H1 (cell line): ENCODE results near the gene KRTAP10-3. TPM values are rescaled to one million over a fixed set of nuclear protein-coding genes. Genes with fewer than 3 reads are reported as not detected.

Experiments used
- ATF3 ChIP-seq: IDR thresholded peaks from 2 replicates; pipeline ENCODE4 v1.6.1; 2011; ENCODE audit warnings: low read depth, mild to moderate bottlenecking, low read length; ENCODE audit not compliant: insufficient read depth
- CBX5 ChIP-seq: fragments of 300-800, 300-1000 bp; sonication (generic); IDR thresholded peaks from 2 replicates; pipeline ENCODE4 v1.7.1; 2016; ENCODE audit warnings: antibody characterized with exemption, low read length, low read depth
- CREB1 ChIP-seq: IDR thresholded peaks from 2 replicates; pipeline ENCODE4 v1.6.1; 2012; ENCODE audit warnings: inconsistent platforms
- JUND ChIP-seq: IDR thresholded peaks from 2 replicates; pipeline ENCODE4 v1.6.1; 2011; ENCODE audit warnings: mild to moderate bottlenecking, improper control_type of control experiment, low read length
- TCF12 ChIP-seq: IDR thresholded peaks from 2 replicates; pipeline ENCODE4 v1.6.1; 2011; ENCODE audit warnings: low read depth, mild to moderate bottlenecking, low read length
- YY1 ChIP-seq: IDR thresholded peaks from 2 replicates; pipeline ENCODE4 v1.6.1; 2011; ENCODE audit warnings: low read depth, mild to moderate bottlenecking, low read length
- polyA plus RNA-seq, 7 experiments: library from polyadenylated mRNA; depleted of rRNA in 3 of 7; stranded (reverse) in 5 of 7; unstranded in 2 of 7; fragments of >200 nt in 5 of 7; fragments of 200-250 nt in 2 of 7; gene quantifications; 1 replicate in 5 of 7; 2 replicates in 1 of 7; 4 replicates in 1 of 7; pipeline versions ENCODE4 v1.2.1 to v1.2.3, GENCODE V29; 2011 to 2013; ENCODE audit warnings: missing spikeins in 2 of 7, mixed read lengths in 2 of 7
- total RNA-seq: library from RNA; stranded (reverse); fragmentation: NEBNext Ultra II Directional; extraction: Animal tissue kit (Norgen Biotek cat#: 25700); gene quantifications from 2 replicates; pipeline ENCODE4 v1.2.1, GENCODE V29; 2021

KRTAP10-3 gene
- total and polyA plus RNA-seq, 2 of the 8 experiments (the other 6 are each of a cell fraction or from before 2014, with no cell fraction given), result not detected

DNA sequence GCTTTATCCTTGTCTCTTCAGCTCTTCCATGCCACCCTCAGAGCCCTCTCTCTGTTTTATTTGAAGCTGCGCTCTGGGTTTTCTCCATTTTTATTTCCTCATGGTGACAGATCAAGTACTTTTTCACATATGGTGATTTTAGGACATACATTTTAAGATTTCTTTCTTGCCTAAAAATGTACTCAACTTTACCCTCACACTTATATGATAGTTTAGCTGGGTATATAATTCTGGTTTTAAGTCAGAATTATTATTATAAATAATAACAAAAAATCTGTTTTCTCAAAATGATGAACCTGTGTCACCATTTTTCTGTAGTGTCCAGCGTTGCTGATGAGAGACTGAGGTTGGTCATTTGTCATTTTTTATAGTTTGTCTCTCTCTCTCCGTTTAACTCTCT is 22.6 kb upstream of the KRTAP10-3 start (continued):
- TF ChIP-seq JUND, result no peak
- no peak for TF ChIP-seq TCF12
- no peak for TF ChIP-seq CREB1
- TF ChIP-seq ATF3, result no peak
- no peak for TF ChIP-seq YY1
- TF ChIP-seq CBX5, result no peak
- TF ChIP-seq, all 59 proteins: peak for 0
